PC-3 (cell line): ENCODE measurements around the gene AGER. TPM values are rescaled to one million over a fixed set of nuclear protein-coding genes. Genes with fewer than 3 reads are reported as not detected.

Experiments used
- ATAC-seq: fragments of 200-7000 bp; cut with Tn5 transposase; 2 replicates; pipeline ENCODE4 v1.9.1; 2020; ENCODE audit warnings: mild to moderate bottlenecking, moderate library complexity
- BruUV-seq: library from RNA; stranded (reverse); fragments of 400-500 nt; replicated peaks from 2 replicates; lab custom pipeline; 2021; lab: Mats Ljungman, UMichigan
- CTCF ChIA-PET: fragments of 300-600 bp; sonication (Branson Sonifier 250); formaldehyde crosslinking; loops from one replicate; lab custom pipeline; 2022; ENCODE audit warnings: antibody characterized with exemption; lab: Charles Lee
- POLR2A ChIA-PET: fragments of 300-600 bp; sonication (Branson Sonifier 250); formaldehyde crosslinking; loops from one replicate; lab custom pipeline; 2022; ENCODE audit warnings: antibody characterized with exemption; ENCODE audit not compliant: unreplicated experiment; lab: Charles Lee
- DNase-seq: peaks from one replicate; pipeline ENCODE4 v3.0.0-alpha.2; 2015
- H2AFZ ChIP-seq: fragments of 300-600 bp; sonication (generic); 2 replicates; pipeline ENCODE4 v1.6.0; 2016; ENCODE audit warnings: antibody characterized with exemption, low read length
- H3F3A ChIP-seq: fragments of 300-600 bp; sonication (generic); one replicate; pipeline ENCODE4 v1.6.0; 2017; ENCODE audit warnings: antibody characterized with exemption, low read length, control low read depth, mild to moderate bottlenecking; ENCODE audit not compliant: unreplicated experiment
- H3K27ac ChIP-seq: fragments of 300-600 bp; sonication (generic); 2 replicates; pipeline ENCODE4 v1.5.1; 2016; ENCODE audit warnings: mild to moderate bottlenecking, low read length
- H3K27me3 ChIP-seq: fragments of 300-600 bp; sonication (generic); 2 replicates; pipeline ENCODE4 v1.6.1; 2016; ENCODE audit warnings: low read length, mixed read lengths
- H3K36me3 ChIP-seq: fragments of 300-600 bp; sonication (generic); 2 replicates; pipeline ENCODE4 v1.6.1; 2016; ENCODE audit warnings: low read depth, mixed run types, low read length, mixed read lengths
- H3K4me1 ChIP-seq: fragments of 300-600 bp; sonication (generic); 2 replicates; pipeline ENCODE4 v1.5.1; 2016; ENCODE audit warnings: low read length; ENCODE audit not compliant: insufficient read depth
- H3K4me2 ChIP-seq: fragments of 300-600 bp; sonication (generic); 2 replicates; pipeline ENCODE4 v1.6.0; 2016; ENCODE audit warnings: low read length
- H3K4me3 ChIP-seq: fragments of 300-600 bp; sonication (generic); 2 replicates; pipeline ENCODE4 v1.5.1; 2016; ENCODE audit warnings: mild to moderate bottlenecking, low read length, mixed read lengths
- H3K79me2 ChIP-seq: fragments of 300-600 bp; sonication (generic); 2 replicates; pipeline ENCODE4 v1.6.1; 2017; ENCODE audit warnings: low read length, mixed read lengths
- H3K9ac ChIP-seq: fragments of 300-600 bp; sonication (generic); 2 replicates; pipeline ENCODE4 v1.6.0; 2016; ENCODE audit warnings: mild to moderate bottlenecking, low read length
- H3K9me2 ChIP-seq: fragments of 300-600 bp; sonication (generic); replicated peaks from 2 replicates; pipeline ENCODE4 v1.6.1; 2016; ENCODE audit warnings: mixed run types, low read length, mixed read lengths
- H3K9me3 ChIP-seq: fragments of 300-600 bp; sonication (generic); 2 replicates; pipeline ENCODE4 v1.6.1; 2016; ENCODE audit warnings: low read length, mixed read lengths
- H4K20me1 ChIP-seq: fragments of 300-600 bp; sonication (generic); 2 replicates; pipeline ENCODE4 v1.6.1; 2016; ENCODE audit warnings: low read length, mixed read lengths
- EZH2 ChIP-seq: fragments of 300-600 bp; sonication (generic); IDR thresholded peaks from one replicate; pipeline ENCODE4 v1.6.1; 2017; ENCODE audit warnings: antibody characterized with exemption, mild to moderate bottlenecking, low read length; ENCODE audit not compliant: unreplicated experiment
- EZH2phosphoT487 ChIP-seq: fragments of 300-600 bp; sonication (generic); IDR thresholded peaks from 2 replicates; pipeline ENCODE4 v1.6.1; 2018; ENCODE audit warnings: mild to moderate bottlenecking, antibody characterized with exemption, low read length, borderline replicate concordance
- intact Hi-C: fragments of 100-400 bp; cut with micrococcal nuclease; formaldehyde crosslinking; loops from 2 replicates; pipeline ENCODE4 v1.9.0; 2023
- total RNA-seq: library from RNA; depleted of rRNA; stranded (reverse); fragments of >200 nt; gene quantifications from 2 replicates; pipeline ENCODE4 v1.2.3, GENCODE V29; 2014
- TF ChIP-seq, protein P1 (sequence below): fragments of 300-600 bp; sonication (generic); conservative IDR thresholded peaks from 2 replicates; pipeline ENCODE4 v1.5.1; 2017; ENCODE audit warnings: antibody characterized with exemption, low read depth, mild to moderate bottlenecking, low read length

AGER gene
- total RNA-seq, 1 experiment from 2014 or later = 2.0 TPM

DNA sequence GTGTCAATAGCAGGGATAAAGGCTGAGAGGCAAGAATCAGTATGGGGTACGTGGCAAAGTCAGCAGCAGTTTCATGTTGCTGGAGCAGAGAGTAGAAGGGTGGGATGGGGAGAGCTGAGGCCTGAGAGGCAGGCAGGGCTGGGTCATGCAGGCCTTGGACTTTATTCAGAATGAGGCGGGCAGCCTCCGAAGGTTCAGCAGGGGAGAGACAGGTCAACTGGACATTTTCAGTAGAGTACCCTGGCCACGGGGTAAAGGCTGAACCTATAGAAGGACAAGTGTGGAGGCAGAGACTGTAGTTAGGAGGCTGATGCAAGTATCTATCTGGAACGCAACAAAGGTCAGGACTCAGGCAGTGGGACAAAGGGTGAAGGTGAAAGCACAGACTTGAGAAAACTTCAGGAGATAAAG lies 26.1 kb upstream of the AGER start:
- Histone ChIP-seq H4K20me1 (no peaks in the 10 kb centered on the region), H3K79me2 (no peaks in the 10 kb centered on the region), H3K27ac (no peak overlapping the region), H3F3A (no peaks in the 10 kb centered on the region), H3K36me3 (no peaks in the 10 kb centered on the region), H3K4me3 (no peak overlapping the region), H3K9ac (no peak overlapping the region), H3K9me2 (no peaks in the 10 kb centered on the region), H3K4me2 (no peak overlapping the region), H3K27me3 (no peaks in the 10 kb centered on the region), H3K4me1 (no peaks in the 10 kb centered on the region), H2AFZ (no peak overlapping the region), H3K9me3 (no peaks in the 10 kb centered on the region)
- DNase-seq (no peak), ATAC-seq (no peak)
- intact Hi-C loops = no loop called here
- CTCF ChIA-PET = no interaction called here
- no TSS peak for BruUV-seq
- no peak for TF ChIP-seq EZH2
- TF ChIP-seq, protein P1, sequence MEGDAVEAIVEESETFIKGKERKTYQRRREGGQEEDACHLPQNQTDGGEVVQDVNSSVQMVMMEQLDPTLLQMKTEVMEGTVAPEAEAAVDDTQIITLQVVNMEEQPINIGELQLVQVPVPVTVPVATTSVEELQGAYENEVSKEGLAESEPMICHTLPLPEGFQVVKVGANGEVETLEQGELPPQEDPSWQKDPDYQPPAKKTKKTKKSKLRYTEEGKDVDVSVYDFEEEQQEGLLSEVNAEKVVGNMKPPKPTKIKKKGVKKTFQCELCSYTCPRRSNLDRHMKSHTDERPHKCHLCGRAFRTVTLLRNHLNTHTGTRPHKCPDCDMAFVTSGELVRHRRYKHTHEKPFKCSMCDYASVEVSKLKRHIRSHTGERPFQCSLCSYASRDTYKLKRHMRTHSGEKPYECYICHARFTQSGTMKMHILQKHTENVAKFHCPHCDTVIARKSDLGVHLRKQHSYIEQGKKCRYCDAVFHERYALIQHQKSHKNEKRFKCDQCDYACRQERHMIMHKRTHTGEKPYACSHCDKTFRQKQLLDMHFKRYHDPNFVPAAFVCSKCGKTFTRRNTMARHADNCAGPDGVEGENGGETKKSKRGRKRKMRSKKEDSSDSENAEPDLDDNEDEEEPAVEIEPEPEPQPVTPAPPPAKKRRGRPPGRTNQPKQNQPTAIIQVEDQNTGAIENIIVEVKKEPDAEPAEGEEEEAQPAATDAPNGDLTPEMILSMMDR = no peak
- TF ChIP-seq EZH2phosphoT487 = no peak
- POLR2A ChIA-PET = no interaction called here

DNA sequence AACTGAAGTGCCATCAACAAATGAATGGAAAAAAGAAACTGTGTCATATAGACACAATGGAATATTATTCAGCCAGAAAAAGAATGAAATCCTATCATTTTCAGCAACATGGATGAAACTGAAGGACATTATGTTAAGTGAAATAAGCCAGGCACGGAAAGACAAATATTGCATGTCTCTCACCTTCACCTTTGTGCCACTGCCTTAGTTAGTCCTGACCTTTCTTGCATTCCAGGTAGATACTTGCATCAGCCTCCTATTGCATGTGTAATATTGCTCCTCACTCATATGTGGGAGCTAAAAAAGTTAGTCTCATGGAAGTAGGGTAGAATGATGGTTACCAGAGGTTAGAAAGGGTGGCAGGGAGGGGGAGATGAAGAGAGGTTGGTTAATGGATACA lies 24.9 kb upstream of the AGER start:
- no peaks in the 10 kb centered on the region for H3K9me2 ChIP-seq
- H3K4me3 ChIP-seq = no peak overlapping the region
- ATAC-seq = no peak
- no peaks in the 10 kb centered on the region for H3F3A ChIP-seq
- intact Hi-C loops = no loop called here
- ChIA-PET POLR2A (no interaction called here), CTCF (no interaction called here)
- H3K4me2 ChIP-seq = no peak overlapping the region
- H2AFZ ChIP-seq = no peak overlapping the region
- TF ChIP-seq EZH2phosphoT487 (no peak), EZH2 (no peak)
- DNase-seq = no peak
- no peaks in the 10 kb centered on the region for H3K79me2 ChIP-seq
- no TSS peak for BruUV-seq
- H3K9me3 ChIP-seq = no peaks in the 10 kb centered on the region
- no peaks in the 10 kb centered on the region for H4K20me1 ChIP-seq
- H3K36me3 ChIP-seq = no peaks in the 10 kb centered on the region
- H3K9ac ChIP-seq = no peak overlapping the region
- H3K27ac ChIP-seq = no peak overlapping the region
- no peaks in the 10 kb centered on the region for H3K27me3 ChIP-seq
- no peaks in the 10 kb centered on the region for H3K4me1 ChIP-seq

DNA sequence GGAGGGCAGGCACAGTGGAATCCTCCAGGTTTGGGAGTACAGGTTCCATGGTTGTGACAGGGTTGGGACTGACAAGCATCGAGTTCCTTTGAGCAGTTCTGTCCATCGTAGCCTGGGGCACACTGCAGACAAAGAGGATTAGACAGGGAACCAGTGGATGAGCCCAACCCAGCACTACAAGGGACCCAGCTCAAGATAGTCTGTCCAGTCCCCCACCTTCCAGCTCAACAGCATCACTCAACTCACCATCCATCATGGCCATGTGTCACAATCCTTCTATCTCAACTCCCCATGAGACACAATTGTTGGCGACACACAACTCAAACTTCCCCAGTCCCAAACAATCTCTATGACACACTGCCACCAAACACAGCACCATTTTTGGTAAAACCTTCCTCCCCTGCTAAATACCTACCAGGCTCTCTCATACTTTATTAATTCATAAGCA lies 20.2 kb upstream of the AGER start:
- CTCF ChIA-PET = no interaction called here
- Histone ChIP-seq H3K4me1 (no peaks in the 10 kb centered on the region), H4K20me1 (no peaks in the 10 kb centered on the region), H3K27ac (no peak overlapping the region), H3K79me2 (no peaks in the 10 kb centered on the region), H3K9me2 (no peaks in the 10 kb centered on the region), H3K27me3 (no peaks in the 10 kb centered on the region), H3F3A (no peaks in the 10 kb centered on the region), H2AFZ (no peak overlapping the region), H3K4me3 (no peak overlapping the region), H3K4me2 (no peak overlapping the region), H3K9me3 (no peaks in the 10 kb centered on the region), H3K36me3 (no peaks in the 10 kb centered on the region), H3K9ac (no peak overlapping the region)
- intact Hi-C loops = no loop called here
- TF ChIP-seq EZH2 (no peak), EZH2phosphoT487 (no peak)
- TF ChIP-seq, protein P1 = no peak
- POLR2A ChIA-PET = no interaction called here
- no TSS peak for BruUV-seq
- DNase-seq (no peak), ATAC-seq (no peak)
